T-helper 1 cell treated with Interleukin-12 subunit alpha and Interleukin-12 subunit beta and Interleukin-4 antibody, amounts not matched to agents 30 μg/mL and 1 μg/mL, for 36 hours (primary cell): ENCODE measurements around the gene POTEH.
"Not testable (repeated sequence)": the region's sequence is repeated elsewhere in the genome, so short reads cannot be mapped to it uniquely, and the experiment has no call there.

Experiments
- H3K27ac Mint-ChIP-seq: one replicate; pipeline ENCODE4 v1.8.0; 2021; ENCODE audit warnings: mild to moderate bottlenecking, mixed read lengths
- H3K27me3 Mint-ChIP-seq: one replicate; pipeline ENCODE4 v1.8.0; 2021; ENCODE audit warnings: low read depth, mixed read lengths
- H3K36me3 Mint-ChIP-seq: one replicate; pipeline ENCODE4 v1.8.0; 2021; ENCODE audit warnings: low read depth, mixed read lengths
- H3K4me1 Mint-ChIP-seq: one replicate; pipeline ENCODE4 v1.8.0; 2021; ENCODE audit warnings: low read depth, mixed read lengths
- H3K4me3 Mint-ChIP-seq: one replicate; pipeline ENCODE4 v1.8.0; 2021; ENCODE audit warnings: mild to moderate bottlenecking, moderate library complexity, mixed read lengths
- H3K9me3 Mint-ChIP-seq: one replicate; pipeline ENCODE4 v1.8.0; 2021; ENCODE audit warnings: mixed read lengths

Gene POTEH

DNA sequence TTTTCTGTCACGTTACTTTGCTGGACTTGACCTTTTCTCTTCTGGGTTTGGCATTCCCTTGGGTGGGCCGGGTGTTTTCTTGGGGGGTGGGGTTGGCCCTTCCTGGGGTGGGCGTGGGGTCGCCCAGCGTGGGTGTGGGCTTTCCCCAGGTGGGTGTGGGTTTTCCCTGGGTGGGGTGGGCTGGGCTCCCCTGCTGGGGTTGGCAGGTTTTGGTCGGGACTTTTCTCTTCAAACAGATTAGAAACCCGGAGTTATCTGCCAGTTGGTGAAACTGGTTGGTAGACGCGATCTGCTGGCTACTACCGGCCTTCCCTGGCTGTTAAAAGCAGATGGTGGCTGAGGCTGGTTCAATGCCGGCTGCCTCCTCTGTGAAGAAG is at the start of gene POTEH:
Gene POTEH (plus strand): TSS at position 278 of the 377 bp plus-strand sequence. CDS start 52 bp downstream, at position 330.
- not testable (repeated sequence) for H3K27ac Mint-ChIP-seq, H3K9me3 Mint-ChIP-seq, H3K36me3 Mint-ChIP-seq, H3K27me3 Mint-ChIP-seq, H3K4me3 Mint-ChIP-seq, H3K4me1 Mint-ChIP-seq

DNA sequence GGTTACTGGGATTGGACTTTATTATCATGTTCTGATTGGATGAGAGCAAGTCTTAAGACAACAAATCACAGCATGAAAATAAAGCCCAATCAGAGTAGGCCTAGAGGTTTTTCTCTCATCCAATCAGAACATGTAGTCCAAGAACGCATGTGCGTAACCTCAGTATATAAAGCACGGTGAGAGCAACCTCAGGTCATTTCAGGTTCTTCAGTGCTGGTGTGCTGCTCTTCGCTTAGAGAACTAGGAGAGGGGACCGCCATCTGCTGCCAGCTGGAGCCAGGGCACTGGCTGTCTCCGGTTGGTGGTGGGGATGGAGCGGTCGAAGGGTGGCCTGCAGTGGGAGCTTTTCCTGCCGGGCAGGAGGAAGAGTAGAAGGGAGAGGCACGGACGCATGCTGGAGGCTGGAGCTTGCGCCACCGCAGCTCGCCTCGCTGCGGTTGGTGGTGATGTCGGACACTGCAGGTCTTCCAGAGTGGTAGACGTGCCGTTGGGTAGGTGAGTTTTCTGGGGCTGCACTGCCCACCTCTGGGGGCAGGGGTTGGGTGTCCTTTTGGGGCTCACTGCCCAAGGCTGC is 47.5 kb upstream of the POTEH start:
- not testable (repeated sequence) for H3K9me3 Mint-ChIP-seq, H3K4me1 Mint-ChIP-seq, H3K27ac Mint-ChIP-seq, H3K4me3 Mint-ChIP-seq, H3K27me3 Mint-ChIP-seq, H3K36me3 Mint-ChIP-seq

DNA sequence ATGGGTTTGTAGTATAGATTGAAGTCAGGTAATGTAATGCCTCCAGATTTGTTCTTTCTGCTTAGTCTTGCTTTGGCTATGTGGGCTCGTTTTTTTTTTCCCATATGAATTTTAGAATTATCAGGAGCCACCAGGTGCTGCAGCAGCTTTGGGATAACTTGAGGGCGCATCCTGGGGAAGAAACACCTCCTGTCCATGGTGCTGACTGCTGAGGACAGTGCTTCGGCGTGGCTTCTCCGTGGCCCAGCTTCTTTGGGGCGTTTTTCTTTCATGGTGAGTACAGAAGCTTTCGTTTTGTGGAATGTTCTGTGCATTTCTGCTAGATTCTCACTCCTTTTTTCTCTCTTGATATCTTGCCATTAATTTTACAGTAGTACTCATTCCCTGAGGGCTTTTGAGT is 37.9 kb upstream of the POTEH start:
- not testable (repeated sequence) for H3K4me3 Mint-ChIP-seq

DNA sequence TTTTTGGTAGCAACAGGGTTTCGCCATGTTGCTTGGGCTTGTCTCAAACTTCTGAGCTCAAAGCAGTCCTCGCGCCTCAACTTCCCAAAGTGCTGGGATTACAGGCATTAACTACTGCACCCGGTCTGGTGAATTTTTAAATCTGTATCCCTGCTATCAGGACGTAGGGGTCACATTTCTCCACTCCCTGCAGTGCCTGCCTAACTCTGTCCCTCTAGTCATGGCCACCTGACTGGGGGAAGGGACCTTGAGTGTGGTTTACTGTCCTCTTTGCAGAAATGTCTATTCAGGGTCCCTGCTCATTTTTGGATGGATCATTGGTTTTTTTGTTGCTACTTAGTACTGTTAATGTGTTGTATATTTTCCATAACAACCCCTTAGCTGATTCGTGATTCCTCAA is 37.1 kb upstream of the POTEH start:
- not testable (repeated sequence) for H3K27ac Mint-ChIP-seq, H3K27me3 Mint-ChIP-seq, H3K36me3 Mint-ChIP-seq, H3K4me3 Mint-ChIP-seq, H3K9me3 Mint-ChIP-seq, H3K4me1 Mint-ChIP-seq

More for the DNA sequence above, 37.9 kb upstream of the POTEH start:
- not testable (repeated sequence) for H3K36me3 Mint-ChIP-seq, H3K4me1 Mint-ChIP-seq, H3K27me3 Mint-ChIP-seq, H3K27ac Mint-ChIP-seq, H3K9me3 Mint-ChIP-seq

DNA sequence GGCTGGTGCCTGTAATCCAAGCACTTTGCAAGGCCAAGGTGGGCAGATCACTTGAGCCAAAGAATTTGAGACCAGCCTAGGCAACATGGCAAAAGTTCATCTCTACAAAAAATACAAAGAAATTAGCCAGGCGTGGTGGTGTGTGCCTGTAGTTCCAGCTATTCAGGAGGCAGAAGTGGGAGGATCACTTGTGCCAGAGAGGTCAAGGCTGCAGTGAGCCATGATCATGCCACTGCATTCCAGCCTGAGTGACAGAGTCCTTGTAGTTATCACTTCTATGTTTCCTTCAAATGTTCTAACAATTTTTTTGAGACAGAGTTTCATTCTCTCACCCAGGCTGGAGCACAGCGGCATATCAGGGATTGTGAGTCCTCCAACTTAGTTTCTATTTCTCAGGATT is 36.6 kb upstream of the POTEH start:
- H3K4me3 Mint-ChIP-seq, H3K36me3 Mint-ChIP-seq, H3K27ac Mint-ChIP-seq: not testable (repeated sequence)

DNA sequence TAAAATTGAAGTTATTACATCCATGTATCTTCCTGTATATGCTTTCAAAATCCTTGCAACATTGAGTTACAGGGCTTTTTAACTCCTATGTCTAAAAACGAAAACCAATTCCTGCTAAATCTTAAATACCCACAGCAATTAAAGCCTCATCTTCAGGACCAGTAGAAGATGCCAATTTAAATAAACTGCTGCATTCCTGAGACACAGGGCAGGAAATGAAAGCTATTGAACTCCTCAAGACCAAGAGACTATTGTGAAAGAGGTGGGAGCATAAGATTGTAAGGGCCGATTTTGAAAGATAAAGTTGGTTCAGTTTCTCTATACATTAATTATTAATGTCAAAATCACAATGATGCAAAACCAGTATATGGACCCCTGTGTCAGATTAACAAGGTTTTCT is 28.7 kb upstream of the POTEH start:
- not testable (repeated sequence) for H3K27me3 Mint-ChIP-seq, H3K9me3 Mint-ChIP-seq, H3K27ac Mint-ChIP-seq, H3K36me3 Mint-ChIP-seq, H3K4me1 Mint-ChIP-seq, H3K4me3 Mint-ChIP-seq

More for the DNA sequence above, 36.6 kb upstream of the POTEH start:
- not testable (repeated sequence) for H3K27me3 Mint-ChIP-seq, H3K9me3 Mint-ChIP-seq, H3K4me1 Mint-ChIP-seq

DNA sequence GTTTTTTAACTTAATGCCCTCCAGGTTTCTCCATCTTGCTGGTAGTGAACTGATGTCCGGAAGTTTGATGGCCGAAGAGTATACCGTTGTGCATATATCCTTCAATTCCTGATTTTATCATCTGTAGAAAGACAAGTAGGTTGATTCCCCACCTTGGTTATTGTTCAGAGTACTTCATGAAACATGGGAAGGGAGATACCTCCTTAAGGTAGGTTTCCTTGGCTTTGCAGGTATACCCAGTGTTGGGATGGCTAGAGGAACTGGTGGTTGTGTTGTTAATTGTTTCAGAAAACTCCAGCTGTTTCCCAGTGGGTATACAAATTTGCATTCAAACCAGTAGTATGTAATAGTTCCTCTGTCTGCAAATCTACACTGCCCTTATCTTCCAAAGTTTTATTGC is 25.1 kb upstream of the POTEH start:
- H3K27ac Mint-ChIP-seq, H3K4me3 Mint-ChIP-seq, H3K36me3 Mint-ChIP-seq, H3K9me3 Mint-ChIP-seq, H3K27me3 Mint-ChIP-seq, H3K4me1 Mint-ChIP-seq: not testable (repeated sequence)

DNA sequence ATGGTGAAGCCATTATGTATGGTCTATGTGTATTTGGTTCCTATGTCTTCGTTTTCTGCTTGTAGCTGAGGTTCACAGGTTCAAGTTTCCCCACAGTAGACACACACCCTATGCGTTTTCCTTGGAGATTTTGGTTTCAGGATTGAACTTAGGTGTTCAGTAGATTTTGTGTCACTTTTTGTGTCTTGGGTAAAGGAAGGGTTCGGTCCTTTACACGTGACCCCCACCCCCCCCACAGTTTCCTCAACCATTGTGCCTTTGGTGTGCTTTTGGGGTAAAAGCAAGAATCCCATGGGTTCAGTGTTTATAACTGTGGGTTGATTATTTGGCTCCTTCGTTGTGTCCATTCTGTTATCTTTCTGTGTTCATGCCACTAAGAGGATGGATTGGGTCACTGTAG is 24.3 kb upstream of the POTEH start:
- H3K4me1 Mint-ChIP-seq, H3K9me3 Mint-ChIP-seq, H3K4me3 Mint-ChIP-seq, H3K36me3 Mint-ChIP-seq, H3K27me3 Mint-ChIP-seq, H3K27ac Mint-ChIP-seq: not testable (repeated sequence)

DNA sequence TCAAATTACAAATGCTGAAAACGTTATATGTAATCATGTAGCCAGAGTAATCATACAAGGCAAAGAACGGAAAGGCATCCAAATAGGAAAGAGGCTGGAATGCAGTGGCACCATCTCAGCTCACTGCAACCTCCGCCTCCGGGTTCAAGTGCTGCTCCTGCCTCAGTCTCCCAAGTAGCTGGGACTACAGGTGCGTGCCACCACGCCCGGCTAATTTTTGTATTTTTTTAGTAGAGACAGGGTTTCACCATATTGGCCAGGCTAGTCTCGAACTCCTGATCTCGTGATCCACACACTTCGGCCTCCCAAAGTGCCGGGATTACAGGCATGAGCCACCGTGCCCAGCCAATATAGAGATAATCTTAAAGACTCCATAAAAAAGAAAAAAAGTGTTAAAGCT is 20.4 kb upstream of the POTEH start:
- H3K36me3 Mint-ChIP-seq, H3K4me3 Mint-ChIP-seq, H3K27ac Mint-ChIP-seq, H3K9me3 Mint-ChIP-seq, H3K4me1 Mint-ChIP-seq, H3K27me3 Mint-ChIP-seq: not testable (repeated sequence)

DNA sequence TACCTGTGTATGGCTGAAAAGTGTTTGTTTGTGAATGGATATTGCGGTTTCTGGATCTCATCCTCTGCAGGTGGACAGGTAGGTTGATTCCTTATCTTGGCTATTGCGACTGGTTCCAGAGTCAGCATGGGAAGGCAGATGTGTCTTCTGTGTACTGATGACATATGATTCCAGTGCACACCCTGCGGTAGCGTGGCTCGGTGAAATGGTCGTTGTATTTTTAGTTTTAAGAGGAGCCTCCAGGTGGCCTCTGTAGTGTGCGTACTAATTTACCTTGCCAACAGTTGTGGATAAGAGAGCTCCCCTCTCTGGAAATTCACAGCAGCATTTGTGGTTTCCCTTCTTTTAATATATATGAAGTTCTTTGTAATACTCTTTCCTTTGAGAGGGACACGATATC is 10.1 kb upstream of the POTEH start:
- not testable (repeated sequence) for H3K9me3 Mint-ChIP-seq, H3K36me3 Mint-ChIP-seq, H3K4me3 Mint-ChIP-seq, H3K27ac Mint-ChIP-seq, H3K4me1 Mint-ChIP-seq, H3K27me3 Mint-ChIP-seq

DNA sequence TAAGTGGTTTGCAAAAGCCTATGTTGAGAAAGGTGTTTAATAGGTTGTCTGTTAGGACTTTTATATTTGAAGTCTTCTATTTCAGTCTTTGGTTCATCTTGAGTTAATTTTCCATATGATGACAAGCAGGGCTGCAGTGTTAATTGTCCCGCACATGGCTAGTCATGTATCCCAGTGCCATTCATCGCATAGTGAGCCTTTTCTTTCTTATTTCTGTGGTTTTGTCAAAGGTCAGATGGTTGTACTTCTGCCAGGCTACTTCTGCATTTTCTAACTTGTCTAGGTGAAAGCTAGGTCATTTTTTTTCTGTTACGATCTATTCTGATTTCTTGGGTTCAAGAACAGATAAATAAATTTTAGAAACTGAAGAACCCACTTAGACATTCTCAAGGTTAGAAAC is 5.7 kb upstream of the POTEH start:
- H3K9me3 Mint-ChIP-seq, H3K27me3 Mint-ChIP-seq, H3K36me3 Mint-ChIP-seq, H3K27ac Mint-ChIP-seq, H3K4me3 Mint-ChIP-seq, H3K4me1 Mint-ChIP-seq: not testable (repeated sequence)

DNA sequence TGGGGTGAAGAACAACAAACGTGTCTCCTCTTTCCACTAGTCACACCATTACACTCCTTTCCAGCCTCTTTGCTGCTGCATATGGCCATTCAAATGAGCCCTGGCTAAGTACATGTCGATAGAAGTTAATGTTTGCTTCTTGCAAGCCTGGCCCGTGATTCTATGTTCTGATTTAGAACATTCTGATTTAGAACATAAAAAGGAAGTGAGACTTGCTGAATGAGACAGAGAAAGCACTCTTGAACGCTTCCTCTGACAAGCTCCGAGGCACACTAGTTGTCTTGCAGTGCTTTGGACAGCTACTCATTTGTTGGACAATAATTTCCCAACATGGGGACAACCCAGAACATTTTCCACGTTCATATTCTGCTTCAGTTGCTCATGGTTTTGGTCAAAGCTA is 5.1 kb upstream of the POTEH start:
- H3K4me1 Mint-ChIP-seq, H3K4me3 Mint-ChIP-seq, H3K9me3 Mint-ChIP-seq, H3K36me3 Mint-ChIP-seq, H3K27ac Mint-ChIP-seq, H3K27me3 Mint-ChIP-seq: not testable (repeated sequence)

DNA sequence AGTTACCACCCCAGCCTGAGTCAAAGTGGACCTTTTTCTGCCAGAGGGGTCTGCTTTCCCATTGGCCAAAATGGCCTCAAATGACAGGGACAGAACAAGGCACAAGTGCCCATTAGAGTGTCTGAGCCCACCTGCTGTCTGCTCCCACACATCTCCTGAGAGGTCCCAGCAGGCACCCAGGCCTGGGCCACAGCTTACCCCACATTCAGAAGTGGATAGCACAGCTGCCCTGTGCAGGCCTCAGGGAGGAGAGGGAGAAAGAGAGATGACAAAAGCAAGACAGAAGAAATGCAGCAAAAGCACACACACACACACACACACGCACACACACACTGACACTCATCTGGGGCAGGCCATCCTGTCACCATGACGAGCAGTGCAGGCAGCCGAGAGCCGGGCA is 4.2 kb upstream of the POTEH start:
- H3K27ac Mint-ChIP-seq, H3K27me3 Mint-ChIP-seq, H3K4me3 Mint-ChIP-seq, H3K36me3 Mint-ChIP-seq, H3K9me3 Mint-ChIP-seq, H3K4me1 Mint-ChIP-seq: not testable (repeated sequence)

DNA sequence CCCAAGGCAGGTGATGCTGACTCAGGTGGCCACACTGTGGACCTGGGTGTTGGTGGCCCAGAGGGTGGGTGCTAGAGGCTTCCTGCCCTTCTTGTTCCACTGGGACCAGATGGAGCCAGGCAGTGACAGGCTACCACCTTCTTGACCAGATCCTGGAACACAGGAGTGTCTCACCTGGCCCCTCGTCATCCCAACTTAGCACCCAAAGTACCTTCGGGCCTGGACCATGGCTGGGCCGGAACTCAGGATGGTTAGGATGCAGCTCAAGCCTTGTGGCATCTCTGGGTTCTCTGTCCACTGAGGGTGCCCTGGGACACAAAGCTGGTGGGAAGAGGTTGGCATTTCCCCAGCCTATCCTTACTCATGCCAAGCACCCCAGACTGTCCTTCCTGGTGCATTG is 2.7 kb upstream of the POTEH start:
- H3K4me1 Mint-ChIP-seq, H3K9me3 Mint-ChIP-seq, H3K27ac Mint-ChIP-seq, H3K36me3 Mint-ChIP-seq, H3K27me3 Mint-ChIP-seq, H3K4me3 Mint-ChIP-seq: not testable (repeated sequence)

DNA sequence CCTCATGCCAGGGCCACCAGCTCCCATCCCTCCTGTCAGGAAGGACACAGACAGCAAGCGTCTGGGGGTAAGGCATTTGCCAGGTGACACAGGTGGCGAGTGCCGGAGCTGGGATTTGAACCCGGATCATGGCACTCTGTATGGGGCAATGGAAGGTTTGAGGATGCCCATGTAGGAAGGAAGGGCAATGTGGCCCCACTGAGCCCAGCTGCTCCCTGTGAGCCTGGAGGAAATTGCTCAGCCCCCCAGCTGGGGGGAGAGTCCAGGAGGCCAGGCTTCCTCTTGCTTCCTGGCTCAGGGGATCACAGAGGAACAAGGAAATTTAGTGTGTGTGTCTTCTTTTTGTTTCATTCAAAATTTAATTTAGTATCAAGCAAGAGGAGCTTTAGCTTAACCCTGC is 2.1 kb upstream of the POTEH start:
- not testable (repeated sequence) for H3K27ac Mint-ChIP-seq, H3K4me1 Mint-ChIP-seq, H3K27me3 Mint-ChIP-seq, H3K9me3 Mint-ChIP-seq, H3K4me3 Mint-ChIP-seq, H3K36me3 Mint-ChIP-seq

DNA sequence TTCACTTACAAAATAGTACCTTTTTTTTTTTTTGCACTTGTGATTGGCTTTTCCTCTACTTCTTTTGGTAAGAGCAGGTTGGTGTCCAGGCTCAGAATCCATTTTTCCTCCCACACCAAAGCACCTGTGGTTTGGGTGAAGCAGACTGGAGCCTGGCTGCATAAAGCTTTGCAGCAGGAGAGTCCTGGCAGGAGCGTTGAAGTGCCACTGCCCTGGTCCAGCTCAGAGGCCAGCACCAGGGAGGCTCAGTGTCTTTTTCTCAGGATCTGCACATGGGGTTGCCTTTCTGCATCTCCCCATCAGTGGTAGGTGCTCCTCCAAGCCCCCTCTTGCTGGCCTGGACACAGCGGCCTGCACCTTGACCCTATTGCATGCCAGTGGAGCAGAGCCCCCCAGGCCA is 1.7 kb upstream of the POTEH start:
- H3K27ac Mint-ChIP-seq, H3K9me3 Mint-ChIP-seq, H3K4me3 Mint-ChIP-seq, H3K36me3 Mint-ChIP-seq, H3K4me1 Mint-ChIP-seq, H3K27me3 Mint-ChIP-seq: not testable (repeated sequence)
